SK-MEL-5 (cell line): ENCODE measurements around the gene BTC. TPM values are rescaled to one million over a fixed set of nuclear protein-coding genes. Genes with fewer than 3 reads are reported as not detected.
"Not testable (repeated sequence)": the region's sequence is repeated elsewhere in the genome, so short reads cannot be mapped to it uniquely, and the experiment has no call there.

Source experiments
- DNase-seq: peaks from one replicate; pipeline ENCODE4 v3.0.0-alpha.2; 2016; ENCODE audit warnings: low read depth, low spot score
- in situ Hi-C: cut with HindIII; loops from 2 replicates; pipeline ENCODE4 v1.10.0; 2016; ENCODE audit warnings: low sequenced_read_pairs, high pct_unique_total_duplicates, low pct_unique_long_range_greater_than_20kb
- total RNA-seq: library from RNA; depleted of rRNA; stranded (reverse); fragments of >200 nt; shearing (Covaris generic); gene quantifications from 2 replicates; pipeline ENCODE4 v1.2.3, GENCODE V29; 2014; rRNA removed

Gene BTC
- total RNA-seq, 1 experiment from 2014 or later = 0.18 TPM

DNA sequence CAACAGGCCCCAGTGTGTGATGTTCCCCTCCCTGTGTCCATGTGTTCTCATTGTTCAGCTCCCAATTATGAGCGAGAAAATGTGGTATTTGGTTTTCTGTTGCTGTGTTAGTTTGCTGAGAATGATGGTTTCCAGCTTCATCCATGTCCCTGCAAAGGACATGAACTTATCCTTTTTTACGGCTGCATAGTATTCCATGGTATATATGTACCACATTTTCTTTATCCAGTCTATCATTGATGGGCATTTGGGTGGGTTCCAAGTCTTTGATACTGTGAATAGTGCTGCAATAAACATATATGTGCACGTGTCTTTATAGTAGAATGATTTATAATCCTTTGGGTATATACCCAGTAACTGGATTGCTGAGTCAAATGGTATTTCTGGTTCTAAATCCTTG, 86.2 kb downstream of the BTC start:
- in situ Hi-C loops, DNase-seq: not testable (repeated sequence)

Other genes starting within 250 kb of the BTC start
- not detected in 2 replicates for gene PARM1, start 138.6 kb upstream of the BTC start, total RNA-seq